HCT116 (cell line): ENCODE results near the gene DENND2D. TPM values are rescaled to one million over a fixed set of nuclear protein-coding genes. Genes with fewer than 3 reads are reported as not detected.

Experiments used
- ATAC-seq: fragments of 200-7000 bp; cut with Tn5 transposase; 2 replicates; pipeline ENCODE4 v1.9.1; 2020; ENCODE audit warnings: mild to moderate bottlenecking, moderate library complexity
- BruUV-seq: library from RNA; stranded (reverse); fragments of 400-500 nt; replicated peaks from 2 replicates; lab custom pipeline; 2021; lab: Mats Ljungman, UMichigan
- CTCF ChIA-PET: fragments of 300-600 bp; sonication (Branson Sonifier 250); formaldehyde crosslinking; loops from one replicate; lab custom pipeline; 2021; ENCODE audit warnings: antibody characterized with exemption; lab: Charles Lee
- POLR2A ChIA-PET: fragments of 300-600, 350-600 bp; sonication (Branson Sonifier 250); formaldehyde crosslinking; loops from one replicate; lab custom pipeline; 2021; ENCODE audit warnings: antibody characterized with exemption; lab: Charles Lee
- RAD21 ChIA-PET, 2 experiments: fragments of 300-600 bp; sonication (Branson Sonifier 250); formaldehyde crosslinking; loops; one replicate each; lab custom pipeline; 2023; ENCODE audit warnings: low total read pairs in 2 of 2; ENCODE audit not compliant: uncharacterized antibody in 2 of 2, unreplicated experiment in 2 of 2, low non-redundant PET in 1 of 2; lab: Charles Lee
- DNase-seq: peaks from one replicate; pipeline ENCODE4 v3.0.0-alpha.2; 2010; ENCODE audit warnings: low read depth, low spot score
- H2AFZ ChIP-seq: fragments of 200-600 bp; shearing (Covaris generic), sonication (generic); 2 replicates; pipeline ENCODE4 v1.6.1; 2017; ENCODE audit warnings: low read depth, mixed run types, mixed read lengths, antibody characterized with exemption, low read length; ENCODE audit not compliant: poor library complexity, severe bottlenecking
- H3K27ac ChIP-seq: 2 replicates; pipeline ENCODE4 v1.5.1; 2012; ENCODE audit warnings: low read depth, low read length
- H3K27me3 ChIP-seq: fragments of 200-600 bp; sonication (generic); 2 replicates; pipeline ENCODE4 v1.6.1; 2016; ENCODE audit warnings: mixed run types, low read length, mixed read lengths; ENCODE audit not compliant: insufficient read depth
- H3K36me3 ChIP-seq, 2 experiments: fragments of 200-500 bp in 1 of 2; fragments of 200-600 bp in 1 of 2; sonication (Bioruptor generic) in 1 of 2; sonication (generic) in 1 of 2; 2 replicates each; pipeline versions ENCODE4 v1.5.1 to v1.6.1; 2014 to 2016; ENCODE audit warnings: low read length in 2 of 2, inconsistent platforms in 1 of 2, mixed read lengths in 1 of 2, mixed run types in 1 of 2; ENCODE audit not compliant: insufficient read depth in 2 of 2, control insufficient read depth in 1 of 2
- H3K4me1 ChIP-seq, 2 experiments: fragments of 200-600 bp in 1 of 2; sonication (generic) in 1 of 2; 2 replicates each; pipeline versions ENCODE4 v1.5.1 to v1.6.1; 2012 to 2017; ENCODE audit warnings: low read length in 2 of 2, inconsistent platforms in 1 of 2, mild to moderate bottlenecking in 1 of 2, mixed read lengths in 1 of 2, mixed run types in 1 of 2, moderate library complexity in 1 of 2; ENCODE audit not compliant: insufficient read depth in 2 of 2, control insufficient read depth in 1 of 2
- H3K4me2 ChIP-seq: fragments of 200-600 bp; sonication (generic); 2 replicates; pipeline ENCODE4 v1.6.1; 2017; ENCODE audit warnings: mixed run types, low read length, mixed read lengths
- H3K4me3 ChIP-seq, 2 experiments: fragments of 200-600 bp in 1 of 2; sonication (generic) in 1 of 2; replicated peaks in 1 of 2; 2 replicates each; pipeline ENCODE4 v1.5.1; 2011 to 2016; ENCODE audit warnings: low read length in 2 of 2, control low read depth in 1 of 2, low read depth in 1 of 2, mild to moderate bottlenecking in 1 of 2, mixed read lengths in 1 of 2, mixed run types in 1 of 2
- H3K79me2 ChIP-seq: fragments of 200-600 bp; sonication (generic); 2 replicates; pipeline ENCODE4 v1.6.1; 2017; ENCODE audit warnings: mild to moderate bottlenecking, mixed run types, low read length, moderate library complexity, mixed read lengths; ENCODE audit not compliant: insufficient read depth
- H3K9ac ChIP-seq: fragments of 200-600 bp; sonication (generic); 2 replicates; pipeline ENCODE4 v1.6.1; 2016; ENCODE audit warnings: low read length, mixed read lengths
- H3K9me2 ChIP-seq: fragments of 200-600 bp; sonication (generic), shearing (Covaris generic); 2 replicates; pipeline ENCODE4 v1.6.1; 2017; ENCODE audit warnings: mixed run types, mild to moderate bottlenecking, moderate library complexity; ENCODE audit not compliant: insufficient read depth
- H3K9me3 ChIP-seq, 2 experiments: fragments of 200-500 bp in 1 of 2; fragments of 200-600 bp in 1 of 2; sonication (Bioruptor generic) in 1 of 2; sonication (generic) in 1 of 2; 2 replicates each; pipeline ENCODE4 v1.6.1; 2014 to 2017; ENCODE audit warnings: low read length in 2 of 2, mixed read lengths in 2 of 2, inconsistent platforms in 1 of 2, low read depth in 1 of 2, mild to moderate bottlenecking in 1 of 2, mixed run types in 1 of 2, moderate library complexity in 1 of 2; ENCODE audit not compliant: control insufficient read depth in 1 of 2, insufficient read depth in 1 of 2
- H4K20me1 ChIP-seq: fragments of 200-600 bp; sonication (generic), shearing (Covaris generic); 2 replicates; pipeline ENCODE4 v1.6.1; 2017; ENCODE audit warnings: mixed run types, mild to moderate bottlenecking, moderate library complexity; ENCODE audit not compliant: insufficient read depth
- CBX3 ChIP-seq: IDR thresholded peaks from 2 replicates; pipeline ENCODE4 v1.6.1; 2012; ENCODE audit warnings: low read depth
- CEBPB ChIP-seq: IDR thresholded peaks from 2 replicates; pipeline ENCODE4 v1.6.1; 2012; ENCODE audit warnings: low read depth
- ELF1 ChIP-seq: IDR thresholded peaks from 2 replicates; pipeline ENCODE4 v1.6.1; 2012; ENCODE audit warnings: low read depth, borderline replicate concordance
- EZH2phosphoT487 ChIP-seq: fragments of 200-600 bp; IDR thresholded peaks from 2 replicates; pipeline ENCODE4 v1.6.1; 2018; ENCODE audit warnings: antibody characterized with exemption, borderline replicate concordance
- FOSL1 ChIP-seq: IDR thresholded peaks from 2 replicates; pipeline ENCODE4 v1.6.1; 2012; ENCODE audit warnings: low read depth
- JUND ChIP-seq: IDR thresholded peaks from 2 replicates; pipeline ENCODE4 v1.6.1; 2012
- POLR2A ChIP-seq: IDR thresholded peaks from 2 replicates; pipeline ENCODE4 v1.7.0; 2011; ENCODE audit warnings: borderline replicate concordance; ENCODE audit not compliant: insufficient read depth, insufficient read length; ENCODE audit errors: extremely low read depth
- POLR2AphosphoS5 ChIP-seq: IDR thresholded peaks from 2 replicates; pipeline ENCODE4 v1.6.1; 2011; ENCODE audit warnings: mild to moderate bottlenecking, low read depth, low read length, moderate library complexity
- RAD21 ChIP-seq: IDR thresholded peaks from 2 replicates; pipeline ENCODE4 v1.6.1; 2012; ENCODE audit warnings: low read depth, mild to moderate bottlenecking
- SIN3A ChIP-seq: IDR thresholded peaks from 2 replicates; pipeline ENCODE4 v1.6.1; 2012; ENCODE audit warnings: low read depth
- SRF ChIP-seq: IDR thresholded peaks from 2 replicates; pipeline ENCODE4 v1.6.1; 2012; ENCODE audit warnings: low read depth
- TCF7L2 ChIP-seq: IDR thresholded peaks from 2 replicates; pipeline ENCODE4 v1.7.0; 2011; ENCODE audit warnings: borderline replicate concordance, inconsistent platforms; ENCODE audit not compliant: insufficient read depth, insufficient read length; ENCODE audit errors: extremely low read depth
- ZFX ChIP-seq: fragments of 450-650 bp; IDR thresholded peaks from 2 replicates; pipeline ENCODE4 v1.6.1; 2017
- ZNF274 ChIP-seq: fragments of 200-500 bp; sonication (Bioruptor generic); IDR thresholded peaks from 2 replicates; pipeline ENCODE4 v1.6.1; 2014; ENCODE audit warnings: mild to moderate bottlenecking, low read depth, low read length, inconsistent platforms
- intact Hi-C: fragments of 100-400 bp; cut with micrococcal nuclease; formaldehyde crosslinking; loops from 2 replicates; pipeline ENCODE4 v1.10.0; 2022
- total RNA-seq: library from RNA; stranded (reverse); gene quantifications from one replicate; pipeline ENCODE4 v1.2.1, GENCODE V29; 2021; ENCODE audit not compliant: unreplicated experiment
- TF ChIP-seq, protein P1 (sequence below): IDR thresholded peaks from 2 replicates; pipeline ENCODE4 v1.6.1; 2011; ENCODE audit warnings: mild to moderate bottlenecking, low read length, moderate library complexity; ENCODE audit not compliant: insufficient replicate concordance; ENCODE audit errors: extremely low read depth
- TF ChIP-seq, protein P2 (sequence below): IDR thresholded peaks from 2 replicates; pipeline ENCODE4 v1.6.1; 2012; ENCODE audit warnings: low read depth
- TF ChIP-seq, protein P3 (sequence below): IDR thresholded peaks from 2 replicates; pipeline ENCODE4 v1.6.1; 2012

DENND2D gene
- total RNA-seq, 1 experiment from 2014 or later: 31.9 TPM

DNA sequence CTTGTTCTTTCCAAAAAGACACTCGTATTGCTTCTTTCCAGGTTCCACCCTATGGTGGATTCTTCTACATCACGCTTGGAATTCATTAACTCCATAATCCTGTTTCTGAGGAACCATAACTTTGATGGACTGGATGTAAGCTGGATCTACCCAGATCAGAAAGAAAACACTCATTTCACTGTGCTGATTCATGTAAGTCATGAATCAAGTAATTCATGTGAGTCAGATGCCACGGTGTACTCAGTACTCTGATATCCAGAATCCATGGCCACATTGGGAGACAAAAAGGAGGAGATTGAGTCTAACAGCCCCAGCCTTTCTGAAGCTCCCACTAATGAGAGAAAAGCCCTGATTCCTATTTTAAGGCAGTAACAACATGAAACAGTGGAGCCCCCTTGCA is 34.4 kb upstream of the DENND2D start:
- POLR2A ChIA-PET: no interaction called here
- CTCF ChIA-PET: no interaction called here
- H4K20me1 ChIP-seq: no peaks in the 10 kb centered on the region
- TF ChIP-seq ZFX: no peak
- no TSS peak for BruUV-seq
- H3K4me2 ChIP-seq: no peak overlapping the region
- no peak overlapping the region for H3K9ac ChIP-seq
- no peak overlapping the region for H3K27ac ChIP-seq
- H3K4me3 ChIP-seq: no peak overlapping the region
- no peaks in the 10 kb centered on the region for H3K36me3 ChIP-seq
- no peaks in the 10 kb centered on the region for H3K79me2 ChIP-seq
- no peak; the same call in 1 of the 2 replicates for ATAC-seq
- H3K9me3 ChIP-seq: no peaks in the 10 kb centered on the region
- no peaks in the 10 kb centered on the region for H3K27me3 ChIP-seq
- no peak for DNase-seq
- no peak overlapping the region for H2AFZ ChIP-seq
- H3K9me2 ChIP-seq: no peaks in the 10 kb centered on the region
- peaks cover 0 to 12% of the 10 kb centered on the region in 2 experiments; a peak in 1 of 4 replicates for H3K4me1 ChIP-seq
- RAD21 ChIA-PET: no interaction called here
- intact Hi-C loops: no loop called here

DNA sequence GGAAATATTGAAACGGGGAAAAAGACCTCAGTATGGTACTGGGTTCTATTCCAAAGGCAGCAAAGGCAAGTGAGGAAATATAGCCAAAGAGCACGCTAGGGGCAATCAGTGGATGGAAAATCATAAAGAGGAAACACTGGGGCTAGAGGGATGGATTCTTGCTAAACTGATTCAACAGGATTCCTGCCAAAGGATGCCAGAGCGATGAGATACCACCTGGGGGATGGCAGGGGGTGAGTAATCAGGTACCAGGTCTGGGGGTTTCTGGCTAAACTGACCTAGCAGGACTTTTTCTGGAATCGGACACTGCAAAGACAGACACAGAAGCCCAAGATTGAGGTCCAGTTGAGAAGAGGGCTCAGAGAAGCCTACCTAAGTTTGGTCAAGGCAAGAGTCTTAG is 33.8 kb upstream of the DENND2D start:
- DNase-seq (no peak), ATAC-seq (no peak)
- H3K9ac ChIP-seq: no peak overlapping the region
- no peaks in the 10 kb centered on the region for H3K27me3 ChIP-seq
- H3K4me2 ChIP-seq: no peak overlapping the region; the same call in 1 of the 2 replicates
- H3K4me3 ChIP-seq: no peak overlapping the region
- no peaks in the 10 kb centered on the region for H3K36me3 ChIP-seq
- H3K9me3 ChIP-seq: no peaks in the 10 kb centered on the region
- ChIA-PET POLR2A (no interaction called here), RAD21 (no interaction called here), CTCF (no interaction called here)
- no peak overlapping the region for H2AFZ ChIP-seq
- BruUV-seq: no TSS peak
- intact Hi-C loops: no loop called here
- no peak overlapping the region for H3K27ac ChIP-seq
- H3K4me1 ChIP-seq: peaks cover under 1 to 12% of the 10 kb centered on the region in 2 experiments; a peak in 1 of 4 replicates
- no peaks in the 10 kb centered on the region for H4K20me1 ChIP-seq
- no peaks in the 10 kb centered on the region for H3K9me2 ChIP-seq
- H3K79me2 ChIP-seq: no peaks in the 10 kb centered on the region
- TF ChIP-seq POLR2AphosphoS5 (no peak), CBX3 (no peak), SRF (no peak), SIN3A (no peak), ZNF274 (no peak), JUND (no peak), RAD21 (no peak), ZFX (no peak), POLR2A (no peak), ELF1 (no peak), CEBPB (no peak), TCF7L2 (no peak), FOSL1 (no peak), EZH2phosphoT487 (no peak)
- TF ChIP-seq, protein P1, sequence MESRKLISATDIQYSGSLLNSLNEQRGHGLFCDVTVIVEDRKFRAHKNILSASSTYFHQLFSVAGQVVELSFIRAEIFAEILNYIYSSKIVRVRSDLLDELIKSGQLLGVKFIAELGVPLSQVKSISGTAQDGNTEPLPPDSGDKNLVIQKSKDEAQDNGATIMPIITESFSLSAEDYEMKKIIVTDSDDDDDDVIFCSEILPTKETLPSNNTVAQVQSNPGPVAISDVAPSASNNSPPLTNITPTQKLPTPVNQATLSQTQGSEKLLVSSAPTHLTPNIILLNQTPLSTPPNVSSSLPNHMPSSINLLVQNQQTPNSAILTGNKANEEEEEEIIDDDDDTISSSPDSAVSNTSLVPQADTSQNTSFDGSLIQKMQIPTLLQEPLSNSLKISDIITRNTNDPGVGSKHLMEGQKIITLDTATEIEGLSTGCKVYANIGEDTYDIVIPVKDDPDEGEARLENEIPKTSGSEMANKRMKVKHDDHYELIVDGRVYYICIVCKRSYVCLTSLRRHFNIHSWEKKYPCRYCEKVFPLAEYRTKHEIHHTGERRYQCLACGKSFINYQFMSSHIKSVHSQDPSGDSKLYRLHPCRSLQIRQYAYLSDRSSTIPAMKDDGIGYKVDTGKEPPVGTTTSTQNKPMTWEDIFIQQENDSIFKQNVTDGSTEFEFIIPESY: no peak
- TF ChIP-seq, protein P2, sequence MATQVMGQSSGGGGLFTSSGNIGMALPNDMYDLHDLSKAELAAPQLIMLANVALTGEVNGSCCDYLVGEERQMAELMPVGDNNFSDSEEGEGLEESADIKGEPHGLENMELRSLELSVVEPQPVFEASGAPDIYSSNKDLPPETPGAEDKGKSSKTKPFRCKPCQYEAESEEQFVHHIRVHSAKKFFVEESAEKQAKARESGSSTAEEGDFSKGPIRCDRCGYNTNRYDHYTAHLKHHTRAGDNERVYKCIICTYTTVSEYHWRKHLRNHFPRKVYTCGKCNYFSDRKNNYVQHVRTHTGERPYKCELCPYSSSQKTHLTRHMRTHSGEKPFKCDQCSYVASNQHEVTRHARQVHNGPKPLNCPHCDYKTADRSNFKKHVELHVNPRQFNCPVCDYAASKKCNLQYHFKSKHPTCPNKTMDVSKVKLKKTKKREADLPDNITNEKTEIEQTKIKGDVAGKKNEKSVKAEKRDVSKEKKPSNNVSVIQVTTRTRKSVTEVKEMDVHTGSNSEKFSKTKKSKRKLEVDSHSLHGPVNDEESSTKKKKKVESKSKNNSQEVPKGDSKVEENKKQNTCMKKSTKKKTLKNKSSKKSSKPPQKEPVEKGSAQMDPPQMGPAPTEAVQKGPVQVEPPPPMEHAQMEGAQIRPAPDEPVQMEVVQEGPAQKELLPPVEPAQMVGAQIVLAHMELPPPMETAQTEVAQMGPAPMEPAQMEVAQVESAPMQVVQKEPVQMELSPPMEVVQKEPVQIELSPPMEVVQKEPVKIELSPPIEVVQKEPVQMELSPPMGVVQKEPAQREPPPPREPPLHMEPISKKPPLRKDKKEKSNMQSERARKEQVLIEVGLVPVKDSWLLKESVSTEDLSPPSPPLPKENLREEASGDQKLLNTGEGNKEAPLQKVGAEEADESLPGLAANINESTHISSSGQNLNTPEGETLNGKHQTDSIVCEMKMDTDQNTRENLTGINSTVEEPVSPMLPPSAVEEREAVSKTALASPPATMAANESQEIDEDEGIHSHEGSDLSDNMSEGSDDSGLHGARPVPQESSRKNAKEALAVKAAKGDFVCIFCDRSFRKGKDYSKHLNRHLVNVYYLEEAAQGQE: no peak
- TF ChIP-seq, protein P3, sequence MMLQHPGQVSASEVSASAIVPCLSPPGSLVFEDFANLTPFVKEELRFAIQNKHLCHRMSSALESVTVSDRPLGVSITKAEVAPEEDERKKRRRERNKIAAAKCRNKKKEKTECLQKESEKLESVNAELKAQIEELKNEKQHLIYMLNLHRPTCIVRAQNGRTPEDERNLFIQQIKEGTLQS: no peak
